Measurements from ENCODE around the gene OR6B3.

- TF ChIP-seq, protein P1, sequence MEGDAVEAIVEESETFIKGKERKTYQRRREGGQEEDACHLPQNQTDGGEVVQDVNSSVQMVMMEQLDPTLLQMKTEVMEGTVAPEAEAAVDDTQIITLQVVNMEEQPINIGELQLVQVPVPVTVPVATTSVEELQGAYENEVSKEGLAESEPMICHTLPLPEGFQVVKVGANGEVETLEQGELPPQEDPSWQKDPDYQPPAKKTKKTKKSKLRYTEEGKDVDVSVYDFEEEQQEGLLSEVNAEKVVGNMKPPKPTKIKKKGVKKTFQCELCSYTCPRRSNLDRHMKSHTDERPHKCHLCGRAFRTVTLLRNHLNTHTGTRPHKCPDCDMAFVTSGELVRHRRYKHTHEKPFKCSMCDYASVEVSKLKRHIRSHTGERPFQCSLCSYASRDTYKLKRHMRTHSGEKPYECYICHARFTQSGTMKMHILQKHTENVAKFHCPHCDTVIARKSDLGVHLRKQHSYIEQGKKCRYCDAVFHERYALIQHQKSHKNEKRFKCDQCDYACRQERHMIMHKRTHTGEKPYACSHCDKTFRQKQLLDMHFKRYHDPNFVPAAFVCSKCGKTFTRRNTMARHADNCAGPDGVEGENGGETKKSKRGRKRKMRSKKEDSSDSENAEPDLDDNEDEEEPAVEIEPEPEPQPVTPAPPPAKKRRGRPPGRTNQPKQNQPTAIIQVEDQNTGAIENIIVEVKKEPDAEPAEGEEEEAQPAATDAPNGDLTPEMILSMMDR (IDR thresholded peaks at IDR 0.05; ENCODE audit: low read depth, low read length, poor library complexity, severe bottlenecking): no peak
- TF ChIP-seq EZH2phosphoT487 (IDR thresholded peaks at IDR 0.05; ENCODE audit: borderline replicate concordance, low read length): no peak
Observed at GRCh38 chr2:240023792-240024191, 29.5 kb downstream of the OR6B3 start.
